ENCODE measurements around the gene METRN. TPM values are rescaled to one million over a fixed set of nuclear protein-coding genes. Genes with fewer than 3 reads are reported as not detected.

METRN gene
- polyA plus RNA-seq, 3 donors: 0.97 to 5.4 (median 1.7) TPM

DNA sequence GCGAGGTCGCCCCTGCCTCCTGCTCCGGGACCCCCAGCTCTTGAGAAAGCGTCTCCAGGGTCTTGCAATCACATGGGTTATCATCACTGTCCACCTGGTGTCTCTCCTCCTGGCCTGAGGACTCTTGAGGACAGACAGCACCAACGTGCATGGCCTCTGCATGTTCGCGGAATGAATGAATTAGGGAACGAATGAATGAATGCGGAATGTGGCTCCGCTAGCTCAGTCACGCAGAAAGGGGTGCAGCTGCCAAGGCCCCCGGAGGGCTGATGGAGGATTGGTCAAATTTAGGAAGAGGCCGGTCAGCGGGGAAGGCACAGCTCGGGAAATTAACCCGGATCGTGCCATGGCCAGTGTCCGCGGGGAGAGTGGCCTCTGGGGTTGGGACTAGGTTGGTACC lies 12.6 kb upstream of the METRN start:
- no peak overlapping the region for H3K4me2 ChIP-seq (replicated peaks; ENCODE audit: extremely low read depth, low read length, poor library complexity, severe bottlenecking)
- Mint-ChIP-seq H3K27me3 (ENCODE audit: low read depth in 3 of 3) (peaks cover 63 to 88% (median 82%) of the 10 kb centered on the region in 3 donors), H3K4me1 (no peaks in the 10 kb centered on the region), H3K4me3 (peak overlapping the region in 1 of 2 donors; percentile 65), H3K36me3 (no peaks in the 10 kb centered on the region), H3K9me3 (peaks cover 0 to 8% (median 0%) of the 10 kb centered on the region in 7 donors), H3K27ac (no peak overlapping the region)
- no peak for TF ChIP-seq CTCF (IDR thresholded peaks at IDR 0.05)
- no peak overlapping the region for H3K27ac ChIP-seq (ENCODE audit: low read depth in 1 of 2, low read length in 2 of 2)
- H3K36me3 ChIP-seq (replicated peaks in 1 of 2; ENCODE audit: control insufficient read depth in 1 of 2, insufficient read depth in 2 of 2, low read length in 2 of 2): no peaks in the 10 kb centered on the region
- H3K4me1 ChIP-seq (ENCODE audit: control insufficient read depth in 1 of 2, insufficient read depth in 2 of 2, low read length in 2 of 2): no peaks in the 10 kb centered on the region
- H2AFZ ChIP-seq (ENCODE audit: insufficient read depth, low read depth, low read length, poor library complexity, severe bottlenecking): no peak overlapping the region
- WGBS (ENCODE audit: insufficient coverage): 87% methylated on average over 16 of the region's 19 CpGs
- H4K20me1 ChIP-seq (ENCODE audit: insufficient read depth, low read length): no peaks in the 10 kb centered on the region
- H3K79me2 ChIP-seq (ENCODE audit: insufficient read depth, low read length): no peaks in the 10 kb centered on the region
- peaks cover 0 to 4% of the 10 kb centered on the region in 2 donors for H3K9me3 ChIP-seq (replicated peaks in 1 of 2; ENCODE audit: control insufficient read depth in 1 of 2, insufficient read depth in 1 of 2, low read length in 2 of 2)
- no peak overlapping the region for H3K9ac ChIP-seq (ENCODE audit: insufficient read depth, low read length, poor library complexity, severe bottlenecking)
- H3K4me3 ChIP-seq (replicated peaks in 1 of 3; ENCODE audit: low read depth in 2 of 3, low read length in 3 of 3): no peak overlapping the region
- H3K27me3 ChIP-seq (ENCODE audit: control insufficient read depth in 2 of 2, insufficient read depth in 2 of 2, low read length in 2 of 2): peaks cover 10 to 75% of the 10 kb centered on the region in 2 donors
- DNase-seq: no peak
- intact Hi-C loops (cut with micrococcal nuclease): no loop called here

- no peak for TF ChIP-seq CTCF (IDR thresholded peaks at IDR 0.05)
- Mint-ChIP-seq H3K4me3 (peak overlapping the region in 1 of 2 donors; percentile 15), H3K27ac (no peak overlapping the region), H3K4me1 (no peaks in the 10 kb centered on the region), H3K36me3 (no peaks in the 10 kb centered on the region), H3K9me3 (peaks cover 0 to 8% (median 0%) of the 10 kb centered on the region in 7 donors), H3K27me3 (ENCODE audit: low read depth in 3 of 3) (peaks cover 65 to 88% (median 83%) of the 10 kb centered on the region in 3 donors)
- H3K4me3 ChIP-seq (replicated peaks in 1 of 3; ENCODE audit: low read depth in 2 of 3, low read length in 3 of 3): no peak overlapping the region
- H2AFZ ChIP-seq (ENCODE audit: insufficient read depth, low read depth, low read length, poor library complexity, severe bottlenecking): no peak overlapping the region
- intact Hi-C loops (cut with micrococcal nuclease): no loop called here
- H3K4me2 ChIP-seq (replicated peaks; ENCODE audit: extremely low read depth, low read length, poor library complexity, severe bottlenecking): no peak overlapping the region
- DNase-seq: no peak
- H3K9me3 ChIP-seq (replicated peaks in 1 of 2; ENCODE audit: control insufficient read depth in 1 of 2, insufficient read depth in 1 of 2, low read length in 2 of 2): peaks cover 0 to 4% of the 10 kb centered on the region in 2 donors
- H4K20me1 ChIP-seq (ENCODE audit: insufficient read depth, low read length): no peaks in the 10 kb centered on the region
- H3K27me3 ChIP-seq (ENCODE audit: control insufficient read depth in 2 of 2, insufficient read depth in 2 of 2, low read length in 2 of 2): peaks cover 10 to 83% of the 10 kb centered on the region in 2 donors
- H3K36me3 ChIP-seq (replicated peaks in 1 of 2; ENCODE audit: control insufficient read depth in 1 of 2, insufficient read depth in 2 of 2, low read length in 2 of 2): no peaks in the 10 kb centered on the region
- no peak overlapping the region for H3K27ac ChIP-seq (ENCODE audit: low read depth in 1 of 2, low read length in 2 of 2)
- H3K4me1 ChIP-seq (ENCODE audit: control insufficient read depth in 1 of 2, insufficient read depth in 2 of 2, low read length in 2 of 2): no peaks in the 10 kb centered on the region
- H3K79me2 ChIP-seq (ENCODE audit: insufficient read depth, low read length): no peaks in the 10 kb centered on the region
- WGBS (ENCODE audit: insufficient coverage): 88% methylated on average over 11 of the region's 12 CpGs
- no peak overlapping the region for H3K9ac ChIP-seq (ENCODE audit: insufficient read depth, low read length, poor library complexity, severe bottlenecking)
Observed at GRCh38 chr16:703406-703805, 11.5 kb upstream of the METRN start.
